22Rv1 (cell line): Measurements from ENCODE around the gene GPI.

Experiments
- H3K27ac ChIP-seq: fragments of 450-650 bp; 2 replicates; pipeline ENCODE4 v1.5.1; 2017
- ZFX ChIP-seq: fragments of 450-650 bp; IDR thresholded peaks from 2 replicates; pipeline ENCODE4 v1.6.1; 2017; ENCODE audit warnings: antibody characterized with exemption, borderline replicate concordance
- TF ChIP-seq, protein P1 (sequence below): fragments of 450-650 bp; IDR thresholded peaks from 2 replicates; pipeline ENCODE4 v1.5.1; 2017; ENCODE audit warnings: mild to moderate bottlenecking

Gene GPI

DNA sequence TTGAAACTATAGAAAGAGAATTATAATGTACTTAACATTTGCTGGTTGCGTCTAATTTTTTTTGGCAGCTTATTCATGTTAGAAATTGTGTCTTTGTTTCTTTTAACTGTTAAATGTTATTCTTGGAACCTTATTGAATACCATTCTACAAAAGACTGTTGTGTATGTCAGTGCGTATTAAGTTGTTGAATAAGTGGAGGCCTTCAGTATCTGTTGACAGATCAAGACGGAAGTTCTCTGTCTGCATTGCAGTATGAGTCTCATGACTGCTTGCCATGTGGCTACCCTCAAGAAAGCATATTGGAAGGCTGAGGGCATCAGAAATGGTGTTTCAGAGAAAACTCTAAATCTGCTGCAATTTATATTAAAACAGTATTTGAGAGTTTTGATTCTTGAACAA lies 71.7 kb downstream of the GPI start:
- no peak overlapping the region for H3K27ac ChIP-seq
- no peak for TF ChIP-seq ZFX
- TF ChIP-seq, protein P1, sequence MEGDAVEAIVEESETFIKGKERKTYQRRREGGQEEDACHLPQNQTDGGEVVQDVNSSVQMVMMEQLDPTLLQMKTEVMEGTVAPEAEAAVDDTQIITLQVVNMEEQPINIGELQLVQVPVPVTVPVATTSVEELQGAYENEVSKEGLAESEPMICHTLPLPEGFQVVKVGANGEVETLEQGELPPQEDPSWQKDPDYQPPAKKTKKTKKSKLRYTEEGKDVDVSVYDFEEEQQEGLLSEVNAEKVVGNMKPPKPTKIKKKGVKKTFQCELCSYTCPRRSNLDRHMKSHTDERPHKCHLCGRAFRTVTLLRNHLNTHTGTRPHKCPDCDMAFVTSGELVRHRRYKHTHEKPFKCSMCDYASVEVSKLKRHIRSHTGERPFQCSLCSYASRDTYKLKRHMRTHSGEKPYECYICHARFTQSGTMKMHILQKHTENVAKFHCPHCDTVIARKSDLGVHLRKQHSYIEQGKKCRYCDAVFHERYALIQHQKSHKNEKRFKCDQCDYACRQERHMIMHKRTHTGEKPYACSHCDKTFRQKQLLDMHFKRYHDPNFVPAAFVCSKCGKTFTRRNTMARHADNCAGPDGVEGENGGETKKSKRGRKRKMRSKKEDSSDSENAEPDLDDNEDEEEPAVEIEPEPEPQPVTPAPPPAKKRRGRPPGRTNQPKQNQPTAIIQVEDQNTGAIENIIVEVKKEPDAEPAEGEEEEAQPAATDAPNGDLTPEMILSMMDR = no peak

DNA sequence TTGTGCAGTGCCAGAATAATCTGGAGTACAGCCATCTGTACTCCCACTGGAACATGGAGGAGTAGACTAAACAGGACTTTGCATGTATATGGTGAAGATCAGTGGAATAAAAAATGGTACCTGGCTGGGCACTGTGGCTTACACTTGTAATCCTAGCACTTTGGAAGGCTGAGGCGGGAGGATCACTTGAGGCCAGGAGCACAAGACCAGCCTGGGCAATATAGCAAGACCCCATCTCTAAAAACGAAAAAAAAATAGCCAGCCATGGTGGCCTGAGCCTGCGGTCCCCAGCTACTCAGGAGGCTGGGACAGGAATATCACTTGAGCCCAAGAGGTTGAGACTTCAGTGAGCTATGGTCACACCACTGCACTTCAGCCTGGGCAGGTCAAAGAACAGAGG lies 83.2 kb downstream of the GPI start:
- no peak overlapping the region for H3K27ac ChIP-seq
- TF ChIP-seq ZFX = no peak
